H54 (cell line): Measurements from ENCODE around the gene TMEM143.

Experiments used
- DNase-seq: peaks from one replicate; pipeline ENCODE4 v3.0.0; 2011; ENCODE audit warnings: low spot score, mixed read lengths; ENCODE audit not compliant: insufficient read length
- FAIRE-seq: peaks from 3 replicates; lab custom pipeline; 2011; peaks lifted over from hg19 to GRCh38; lab: Jason Lieb, UNC
- POLR2A ChIP-seq: IDR thresholded peaks from 2 replicates; pipeline ENCODE4 v1.6.1; 2011; ENCODE audit warnings: low read depth, mild to moderate bottlenecking, low read length

The TMEM143 gene

GRCh38 chr19:48363810-48364597 is at the start of gene TMEM143, which contains the start of gene SYNGR4:
TMEM143 (minus strand) TSS chr19:48363940; CDS start chr19:48363920, 20 bp downstream.
SYNGR4 (plus strand) TSS chr19:48364367; CDS start chr19:48365843, 1,476 bp downstream.
- FAIRE-seq: peak; percentile 65
- peak; percentile 85 for DNase-seq
- TF ChIP-seq POLR2A: no peak

DNA sequence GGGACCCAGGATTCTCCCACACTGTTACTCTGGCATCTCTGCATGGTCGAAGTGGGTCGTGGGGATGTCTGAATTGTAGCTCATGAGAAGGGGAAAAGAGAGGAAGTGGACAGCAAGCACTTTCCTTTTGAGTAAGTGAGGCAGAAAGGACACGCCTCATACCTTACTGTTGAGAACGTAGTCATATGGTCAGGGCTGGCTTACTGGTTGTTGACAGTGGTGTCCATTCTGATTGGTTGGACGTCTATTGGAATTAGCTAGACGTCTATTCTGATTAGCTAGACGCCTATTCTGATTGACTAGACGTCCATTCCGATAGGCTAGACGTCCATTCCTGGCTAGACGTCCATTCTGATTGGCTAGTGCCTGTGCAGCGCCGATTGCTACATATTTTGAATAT is 42.1 kb upstream of the TMEM143 start:
- FAIRE-seq (no peak), DNase-seq (no peak)
- no peak for TF ChIP-seq POLR2A

DNA sequence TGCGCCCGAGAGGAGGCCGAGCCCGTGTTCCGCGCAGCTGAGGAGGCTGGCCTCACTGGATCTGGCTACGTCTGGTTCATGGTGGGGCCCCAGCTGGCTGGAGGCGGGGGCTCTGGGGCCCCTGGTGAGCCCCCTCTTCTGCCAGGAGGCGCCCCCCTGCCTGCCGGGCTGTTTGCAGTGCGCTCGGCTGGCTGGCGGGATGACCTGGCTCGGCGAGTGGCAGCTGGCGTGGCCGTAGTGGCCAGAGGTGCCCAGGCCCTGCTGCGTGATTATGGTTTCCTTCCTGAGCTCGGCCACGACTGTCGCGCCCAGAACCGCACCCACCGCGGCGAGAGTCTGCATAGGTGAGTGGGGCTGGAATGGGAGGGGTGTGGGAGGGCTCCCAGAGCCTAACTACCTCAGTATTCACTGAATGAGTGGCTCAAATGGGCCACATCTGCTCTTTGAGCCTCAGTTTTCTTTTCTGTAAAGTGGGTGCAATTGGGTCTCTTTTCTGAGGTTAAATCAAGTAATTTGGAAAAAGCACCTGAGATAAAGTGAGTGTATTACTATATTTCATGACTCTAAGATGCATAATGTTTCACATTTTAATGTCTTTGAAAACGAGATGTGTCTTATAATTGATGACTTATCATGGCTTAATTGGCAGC is 41.4 kb upstream of the TMEM143 start:
- no peak for FAIRE-seq
- no peak for TF ChIP-seq POLR2A
- DNase-seq: no peak

DNA sequence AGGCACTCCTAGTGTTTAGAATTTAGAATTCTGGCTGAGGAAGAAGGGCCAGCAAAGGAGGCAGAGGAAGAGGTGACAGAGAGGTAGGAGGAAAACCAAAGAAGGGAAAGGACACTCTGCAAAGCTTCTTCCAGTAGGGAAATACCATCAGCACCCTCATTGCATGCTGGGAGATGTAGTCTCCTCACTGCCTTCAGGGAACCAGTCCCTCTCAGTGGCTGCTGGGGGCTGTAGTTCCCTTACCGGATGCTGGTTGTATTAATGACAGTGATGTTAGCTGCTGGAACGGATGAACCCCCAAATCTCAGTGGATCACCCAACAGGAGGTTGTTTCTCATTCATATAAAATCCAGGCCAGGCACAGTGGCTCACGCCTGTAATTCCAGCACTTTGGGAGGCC is 39.9 kb upstream of the TMEM143 start:
- DNase-seq (peak; percentile 73), FAIRE-seq (peak; percentile 48)
- TF ChIP-seq POLR2A: no peak

GRCh38 chr19:48401287-48401686 is 37.5 kb upstream of the TMEM143 start:
- TF ChIP-seq POLR2A: no peak
- FAIRE-seq: no peak
- DNase-seq: no peak

GRCh38 chr19:48400018-48400742 is 36.4 kb upstream of the TMEM143 start:
- FAIRE-seq: peak; percentile 93
- peak; percentile 90 for DNase-seq
- TF ChIP-seq POLR2A: no peak

- no peak for DNase-seq
- FAIRE-seq: no peak
- TF ChIP-seq POLR2A: no peak
Measured at GRCh38 chr19:48398375-48399235, 34.9 kb upstream of the TMEM143 start.

GRCh38 chr19:48398102-48398374 is 34.3 kb upstream of the TMEM143 start:
- FAIRE-seq (no peak), DNase-seq (no peak)
- TF ChIP-seq POLR2A: no peak

- no peak for DNase-seq
- no peak for TF ChIP-seq POLR2A
- FAIRE-seq: no peak
Measured at GRCh38 chr19:48397263-48398101, 33.7 kb upstream of the TMEM143 start.

GRCh38 chr19:48396824-48397176 is 33.1 kb upstream of the TMEM143 start:
- DNase-seq (no peak), FAIRE-seq (no peak)
- no peak for TF ChIP-seq POLR2A

GRCh38 chr19:48396016-48396823 is 32.5 kb upstream of the TMEM143 start:
- TF ChIP-seq POLR2A: no peak
- FAIRE-seq (no peak), DNase-seq (no peak)

DNA sequence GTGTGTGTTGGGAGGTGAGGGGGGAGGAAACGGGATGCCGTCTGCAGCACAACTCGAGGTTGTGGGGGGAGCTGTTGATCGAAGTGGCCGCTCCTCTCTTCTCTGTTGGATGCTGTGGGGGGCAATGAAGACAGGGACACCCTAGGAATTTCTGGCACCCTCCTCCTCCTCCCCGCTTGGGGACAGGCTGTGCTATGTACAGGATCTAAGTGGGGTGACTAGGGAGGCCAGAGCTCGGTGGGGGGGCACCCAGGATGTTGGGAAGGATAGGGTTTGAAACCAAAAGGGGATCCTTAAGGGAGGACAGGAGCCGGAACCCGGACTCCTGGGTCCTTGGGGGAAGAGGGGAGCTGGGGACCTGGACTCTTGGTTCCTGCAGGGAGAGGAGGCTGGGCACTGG is 31.8 kb upstream of the TMEM143 start:
- FAIRE-seq: no peak
- DNase-seq: no peak
- no peak for TF ChIP-seq POLR2A
